Head of caudate nucleus (tissue), 42 donors: ENCODE results near the gene PDXP.

Source experiments
- DNase-seq, 42 donors: peaks; one replicate each; pipeline versions ENCODE4 v3.0.0 to v3.0.0-alpha.2; 2020 to 2021; ENCODE audit warnings: mixed read lengths in 7 of 42
- intact Hi-C: fragments of 100-400 bp; cut with DNase I; formaldehyde crosslinking; loops from one replicate; pipeline ENCODE4 v1.15.0; 2022

PDXP gene

GRCh38 chr22:37713761-37714160, 55.2 kb downstream of the PDXP start:
- DNase-seq: no peak
- intact Hi-C loops: no loop called here

DNA sequence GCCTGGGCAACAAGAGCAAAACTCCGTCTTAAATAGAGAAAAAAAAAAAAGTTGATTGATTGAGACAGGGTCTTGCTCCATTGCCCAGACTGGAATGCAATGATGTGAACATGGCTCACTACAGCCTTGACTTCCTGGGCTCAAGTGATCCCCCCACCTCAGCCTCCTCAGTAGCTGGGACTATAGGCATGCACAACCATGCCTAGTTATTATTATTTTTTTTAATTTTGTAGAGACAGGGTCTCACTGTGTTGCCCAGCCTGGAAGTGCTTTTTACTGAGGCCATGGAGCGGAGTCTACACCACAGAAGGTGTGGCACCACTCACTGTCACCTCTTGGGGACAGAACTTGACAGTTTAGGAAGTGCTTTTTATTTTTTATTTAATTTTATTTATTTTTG, 56.1 kb downstream of the PDXP start:
- intact Hi-C loops: no loop called here
- DNase-seq: no peak

- DNase-seq: no peak
- intact Hi-C loops: no loop called here
These were observed 57.2 kb downstream of the PDXP start for GRCh38 chr22:37715760-37716159.
